ENCODE measurements around the gene TMED5.

Gene TMED5

DNA sequence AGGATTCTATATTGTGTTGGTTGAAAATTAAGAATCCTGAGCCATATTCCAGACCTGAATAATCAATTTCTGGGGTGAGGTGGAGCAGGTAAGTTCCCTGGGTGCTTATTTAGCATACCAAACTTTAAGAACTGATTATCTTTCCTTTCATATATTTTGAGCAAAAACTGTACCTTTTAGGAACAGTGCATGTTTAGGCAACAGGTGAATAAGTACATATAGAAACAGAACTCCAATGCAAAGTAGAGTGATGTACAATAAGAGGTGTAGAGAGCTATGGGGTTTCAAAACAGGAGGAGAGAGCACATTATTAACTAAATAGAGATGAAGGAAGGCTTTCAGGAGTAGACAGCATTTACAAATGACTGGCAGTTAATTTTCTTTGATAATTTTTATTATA is 28.7 kb downstream of the TMED5 start:
- Histone ChIP-seq H3K36me3 (ENCODE audit: control insufficient read depth in 2 of 2, insufficient read depth in 2 of 2, low read length in 2 of 2) (peaks cover 26 to 29% of the 10 kb centered on the region in 2 donors), H3K27me3 (ENCODE audit: control insufficient read depth in 2 of 2, insufficient read depth in 2 of 2, low read length in 2 of 2) (no peaks in the 10 kb centered on the region), H3K9me3 (ENCODE audit: control insufficient read depth in 2 of 2, low read length in 2 of 2) (no peaks in the 10 kb centered on the region), H3K4me1 (ENCODE audit: control insufficient read depth in 2 of 2, insufficient read depth in 2 of 2, low read length in 2 of 2) (no peaks in the 10 kb centered on the region), H3K4me3 (ENCODE audit: low read length in 2 of 2) (no peak overlapping the region), H3K9ac (ENCODE audit: low read depth in 1 of 2, low read length in 2 of 2) (no peak overlapping the region), H3K27ac (ENCODE audit: low read depth in 2 of 2, low read length in 2 of 2) (no peak overlapping the region)

DNA sequence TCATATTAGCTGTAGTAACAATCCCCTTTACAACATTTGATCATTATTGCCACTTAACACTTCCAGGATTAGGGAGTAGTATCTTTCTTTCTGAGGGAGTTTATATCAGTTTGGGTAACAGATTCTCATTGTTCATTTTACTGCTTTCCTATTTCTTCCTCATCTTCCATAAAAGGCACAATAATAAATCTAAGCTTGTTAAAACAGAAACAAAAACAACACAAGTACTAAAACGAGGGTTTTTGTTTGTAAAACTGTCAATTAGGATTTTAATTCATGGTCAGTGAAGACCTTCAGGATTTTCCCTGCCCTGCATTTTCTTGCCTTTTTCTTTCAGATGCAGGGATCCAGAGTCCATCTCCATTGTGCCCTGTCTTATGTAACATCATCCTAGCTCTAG is 29.5 kb downstream of the TMED5 start:
- peaks cover 22 to 25% of the 10 kb centered on the region in 2 donors for H3K36me3 ChIP-seq (ENCODE audit: control insufficient read depth in 2 of 2, insufficient read depth in 2 of 2, low read length in 2 of 2)
- no peak overlapping the region for H3K4me3 ChIP-seq (ENCODE audit: low read length in 2 of 2)
- H3K9ac ChIP-seq (ENCODE audit: low read depth in 1 of 2, low read length in 2 of 2): no peak overlapping the region

DNA sequence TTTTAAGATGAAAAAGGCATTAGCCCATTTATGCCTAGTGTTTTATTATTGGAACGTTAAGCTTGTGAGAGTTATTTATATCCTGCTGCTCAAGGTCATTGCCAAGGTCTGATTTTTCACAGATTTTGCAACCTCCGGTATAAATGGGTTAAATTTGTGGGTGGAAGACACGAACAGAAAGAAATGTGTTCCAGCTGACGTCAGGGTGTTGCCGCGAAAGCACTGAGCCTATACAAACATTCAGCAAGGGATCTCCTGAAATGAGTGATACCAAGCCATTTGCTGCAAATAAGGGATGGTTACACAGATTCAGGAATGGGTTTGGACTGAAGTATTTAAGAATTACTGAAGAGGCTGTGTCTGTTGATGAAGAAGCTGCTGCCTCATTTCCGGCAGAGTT is 32.2 kb downstream of the TMED5 start:
- no peaks in the 10 kb centered on the region for H3K27me3 ChIP-seq (ENCODE audit: control insufficient read depth in 2 of 2, insufficient read depth in 2 of 2, low read length in 2 of 2)
- H3K27ac ChIP-seq (ENCODE audit: low read depth in 2 of 2, low read length in 2 of 2): no peak overlapping the region
- H3K36me3 ChIP-seq (ENCODE audit: control insufficient read depth in 2 of 2, insufficient read depth in 2 of 2, low read length in 2 of 2): peaks cover 11 to 16% of the 10 kb centered on the region in 2 donors
- H3K4me1 ChIP-seq (ENCODE audit: control insufficient read depth in 2 of 2, insufficient read depth in 2 of 2, low read length in 2 of 2): no peaks in the 10 kb centered on the region
- no peak overlapping the region for H3K9ac ChIP-seq (ENCODE audit: low read depth in 1 of 2, low read length in 2 of 2)
- H3K9me3 ChIP-seq (ENCODE audit: control insufficient read depth in 2 of 2, low read length in 2 of 2): no peaks in the 10 kb centered on the region
- no peak overlapping the region for H3K4me3 ChIP-seq (ENCODE audit: low read length in 2 of 2)

More for the DNA sequence above, 29.5 kb downstream of the TMED5 start:
- no peaks in the 10 kb centered on the region for H3K27me3 ChIP-seq (ENCODE audit: control insufficient read depth in 2 of 2, insufficient read depth in 2 of 2, low read length in 2 of 2)
- no peak overlapping the region for H3K27ac ChIP-seq (ENCODE audit: low read depth in 2 of 2, low read length in 2 of 2)
- H3K4me1 ChIP-seq (ENCODE audit: control insufficient read depth in 2 of 2, insufficient read depth in 2 of 2, low read length in 2 of 2): no peaks in the 10 kb centered on the region
- H3K9me3 ChIP-seq (ENCODE audit: control insufficient read depth in 2 of 2, low read length in 2 of 2): no peaks in the 10 kb centered on the region

DNA sequence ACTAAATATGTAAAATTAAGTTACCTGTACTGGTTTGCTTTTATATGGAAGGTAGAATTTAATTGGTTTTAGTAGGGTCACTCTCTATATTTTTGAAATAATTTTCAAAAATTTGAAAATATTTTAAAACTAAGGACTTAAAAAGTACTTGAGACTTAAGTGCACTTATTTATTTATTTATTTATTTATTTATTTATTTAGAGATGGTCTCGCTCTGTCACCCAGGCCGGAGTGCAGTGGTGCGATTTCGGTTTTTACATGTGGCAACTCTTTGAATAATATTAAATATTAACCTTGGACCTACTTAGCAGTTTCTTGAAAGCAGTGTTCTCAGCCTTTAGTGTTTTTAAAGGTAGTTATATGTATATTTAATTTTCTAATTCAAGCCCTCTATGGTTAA is 36.4 kb downstream of the TMED5 start:
- Histone ChIP-seq H3K4me3 (ENCODE audit: low read length in 2 of 2) (no peak overlapping the region), H3K27ac (ENCODE audit: low read depth in 2 of 2, low read length in 2 of 2) (no peak overlapping the region), H3K36me3 (ENCODE audit: control insufficient read depth in 2 of 2, insufficient read depth in 2 of 2, low read length in 2 of 2) (peaks cover 3 to 6% of the 10 kb centered on the region in 2 donors), H3K9ac (ENCODE audit: low read depth in 1 of 2, low read length in 2 of 2) (no peak overlapping the region), H3K4me1 (ENCODE audit: control insufficient read depth in 2 of 2, insufficient read depth in 2 of 2, low read length in 2 of 2) (no peaks in the 10 kb centered on the region), H3K9me3 (ENCODE audit: control insufficient read depth in 2 of 2, low read length in 2 of 2) (no peaks in the 10 kb centered on the region), H3K27me3 (ENCODE audit: control insufficient read depth in 2 of 2, insufficient read depth in 2 of 2, low read length in 2 of 2) (no peaks in the 10 kb centered on the region)

DNA sequence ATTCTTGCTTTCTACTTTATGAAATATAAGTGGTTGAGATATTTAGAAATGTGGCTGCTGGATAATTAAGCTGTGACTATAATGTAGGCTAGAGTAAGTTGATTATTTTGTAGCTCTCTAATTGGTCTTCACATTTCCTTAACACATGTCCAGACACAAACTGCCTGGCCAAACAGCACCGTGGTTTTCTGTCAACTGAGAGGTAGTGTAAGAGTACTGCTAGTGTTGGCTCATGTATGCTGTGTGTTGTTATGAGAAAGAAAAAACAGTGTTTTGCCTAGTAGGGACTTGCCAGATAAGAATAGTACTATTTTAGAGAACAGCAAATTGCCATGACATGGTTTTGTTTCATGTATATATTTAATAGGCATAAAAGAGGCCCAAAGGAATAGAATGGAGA is 37.1 kb downstream of the TMED5 start:
- H3K4me1 ChIP-seq (ENCODE audit: control insufficient read depth in 2 of 2, insufficient read depth in 2 of 2, low read length in 2 of 2): no peaks in the 10 kb centered on the region
- no peaks in the 10 kb centered on the region for H3K9me3 ChIP-seq (ENCODE audit: control insufficient read depth in 2 of 2, low read length in 2 of 2)
- no peaks in the 10 kb centered on the region for H3K27me3 ChIP-seq (ENCODE audit: control insufficient read depth in 2 of 2, insufficient read depth in 2 of 2, low read length in 2 of 2)
- no peak overlapping the region for H3K4me3 ChIP-seq (ENCODE audit: low read length in 2 of 2)
- H3K27ac ChIP-seq (ENCODE audit: low read depth in 2 of 2, low read length in 2 of 2): no peak overlapping the region
- peaks cover 3 to 6% of the 10 kb centered on the region in 2 donors for H3K36me3 ChIP-seq (ENCODE audit: control insufficient read depth in 2 of 2, insufficient read depth in 2 of 2, low read length in 2 of 2)
- no peak overlapping the region for H3K9ac ChIP-seq (ENCODE audit: low read depth in 1 of 2, low read length in 2 of 2)

DNA sequence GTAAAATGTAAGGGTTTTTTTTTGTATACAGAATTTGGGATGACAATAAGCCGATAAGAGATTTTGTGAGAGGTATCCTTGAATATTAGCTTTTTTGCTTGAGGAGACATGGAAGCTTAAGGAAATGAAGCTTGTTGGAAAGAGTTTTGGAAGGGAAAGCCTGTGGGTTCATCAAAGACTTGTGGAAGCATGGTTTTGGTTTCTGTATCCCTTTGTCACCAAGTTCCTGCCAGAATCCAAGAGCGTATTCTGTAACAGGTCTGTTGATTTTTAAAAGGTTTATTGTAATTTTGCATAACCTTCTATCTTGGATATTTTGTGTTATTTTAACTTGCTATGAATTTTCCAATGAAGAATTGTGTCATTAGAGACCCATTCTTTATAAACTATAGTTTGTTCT is 38.1 kb downstream of the TMED5 start:
- Histone ChIP-seq H3K9ac (ENCODE audit: low read depth in 1 of 2, low read length in 2 of 2) (no peak overlapping the region), H3K36me3 (ENCODE audit: control insufficient read depth in 2 of 2, insufficient read depth in 2 of 2, low read length in 2 of 2) (peaks cover 3 to 9% of the 10 kb centered on the region in 2 donors), H3K9me3 (ENCODE audit: control insufficient read depth in 2 of 2, low read length in 2 of 2) (no peaks in the 10 kb centered on the region), H3K27ac (ENCODE audit: low read depth in 2 of 2, low read length in 2 of 2) (no peak overlapping the region), H3K4me1 (ENCODE audit: control insufficient read depth in 2 of 2, insufficient read depth in 2 of 2, low read length in 2 of 2) (peaks cover 0 to 4% of the 10 kb centered on the region in 2 donors), H3K4me3 (ENCODE audit: low read length in 2 of 2) (no peak overlapping the region), H3K27me3 (ENCODE audit: control insufficient read depth in 2 of 2, insufficient read depth in 2 of 2, low read length in 2 of 2) (no peaks in the 10 kb centered on the region)

DNA sequence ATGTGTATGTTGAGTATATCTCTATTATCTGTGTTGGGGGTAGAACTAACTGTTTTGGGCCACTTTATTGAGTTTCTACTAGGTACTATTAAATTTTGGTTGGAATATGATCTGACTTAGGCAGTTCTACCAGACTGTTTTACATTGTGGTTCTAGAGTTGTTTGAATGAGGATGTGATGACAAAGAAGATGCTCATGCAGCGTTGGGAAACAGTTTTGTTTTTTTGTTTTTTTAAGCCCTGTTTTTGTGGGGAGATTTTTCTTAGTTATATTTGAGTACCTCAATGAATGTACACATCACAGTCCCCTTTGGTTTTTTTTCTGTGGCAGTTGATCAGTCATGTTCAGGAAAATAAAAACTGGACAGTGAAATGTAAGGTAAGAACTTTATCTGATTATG is 40.1 kb downstream of the TMED5 start:
- H3K4me1 ChIP-seq (ENCODE audit: control insufficient read depth in 2 of 2, insufficient read depth in 2 of 2, low read length in 2 of 2): peaks cover 0 to 4% of the 10 kb centered on the region in 2 donors
- H3K27me3 ChIP-seq (ENCODE audit: control insufficient read depth in 2 of 2, insufficient read depth in 2 of 2, low read length in 2 of 2): no peaks in the 10 kb centered on the region
- H3K9me3 ChIP-seq (ENCODE audit: control insufficient read depth in 2 of 2, low read length in 2 of 2): no peaks in the 10 kb centered on the region
- H3K9ac ChIP-seq (ENCODE audit: low read depth in 1 of 2, low read length in 2 of 2): no peak overlapping the region
- H3K36me3 ChIP-seq (ENCODE audit: control insufficient read depth in 2 of 2, insufficient read depth in 2 of 2, low read length in 2 of 2): peaks cover 17 to 26% of the 10 kb centered on the region in 2 donors
- H3K4me3 ChIP-seq (ENCODE audit: low read length in 2 of 2): no peak overlapping the region
- no peak overlapping the region for H3K27ac ChIP-seq (ENCODE audit: low read depth in 2 of 2, low read length in 2 of 2)

DNA sequence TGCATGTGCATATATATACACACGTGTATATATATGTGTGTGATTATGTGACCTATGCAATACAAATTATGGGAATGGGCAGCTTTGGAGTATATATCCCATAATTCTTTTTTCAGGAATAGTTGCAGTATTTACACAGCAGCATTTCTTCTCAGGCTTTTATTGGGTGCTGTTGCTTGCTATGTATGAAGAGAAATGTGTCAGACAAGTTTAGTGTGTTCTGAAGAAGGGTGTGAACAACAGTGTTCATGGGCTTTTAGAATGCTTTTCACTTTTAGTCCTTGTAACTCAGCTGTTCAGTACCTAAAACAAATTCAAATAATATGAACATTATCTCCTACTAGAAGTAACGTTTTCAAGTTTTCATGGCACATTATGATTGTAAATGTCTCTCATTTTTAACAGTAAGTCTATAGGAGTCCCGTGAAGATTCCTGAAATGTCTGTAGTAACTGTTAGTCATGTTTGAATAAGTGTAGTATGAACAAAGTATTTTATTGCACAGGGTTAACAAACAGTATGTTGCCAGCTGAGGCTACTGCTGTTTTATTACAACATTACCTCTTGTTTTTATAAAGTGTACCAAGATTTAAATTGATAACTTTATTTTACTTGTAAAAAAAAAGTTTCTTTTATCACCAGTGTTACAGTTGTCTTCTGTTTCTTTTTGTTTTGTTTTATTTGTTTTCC is 42.5 kb downstream of the TMED5 start:
- H3K36me3 ChIP-seq (ENCODE audit: control insufficient read depth in 2 of 2, insufficient read depth in 2 of 2, low read length in 2 of 2): peaks cover 21 to 36% of the 10 kb centered on the region in 2 donors

DNA sequence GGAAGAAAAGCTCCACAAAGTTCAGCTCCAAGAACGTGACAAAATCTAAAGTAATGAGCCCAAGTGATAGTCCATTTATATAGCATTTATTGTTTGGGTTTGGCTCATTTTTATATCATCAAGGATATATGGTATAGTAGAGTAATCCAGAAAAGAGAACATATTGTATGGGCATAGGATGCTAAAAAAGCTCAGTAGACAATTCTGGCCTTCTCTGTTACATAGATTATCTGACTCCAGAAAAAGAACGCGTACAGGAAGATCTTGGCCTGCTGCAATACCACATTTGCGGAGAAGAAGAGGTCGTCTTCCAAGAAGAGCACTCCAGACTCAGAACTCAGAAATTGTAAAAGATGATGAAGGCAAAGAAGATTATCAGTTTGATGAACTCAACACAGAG is 43.8 kb downstream of the TMED5 start:
- no peak overlapping the region for H3K4me3 ChIP-seq (ENCODE audit: low read length in 2 of 2)
- no peak overlapping the region for H3K27ac ChIP-seq (ENCODE audit: low read depth in 2 of 2, low read length in 2 of 2)
- H3K36me3 ChIP-seq (ENCODE audit: control insufficient read depth in 2 of 2, insufficient read depth in 2 of 2, low read length in 2 of 2): peaks cover 21 to 36% of the 10 kb centered on the region in 2 donors
- H3K4me1 ChIP-seq (ENCODE audit: control insufficient read depth in 2 of 2, insufficient read depth in 2 of 2, low read length in 2 of 2): peaks cover 0 to 8% of the 10 kb centered on the region in 2 donors
- H3K9me3 ChIP-seq (ENCODE audit: control insufficient read depth in 2 of 2, low read length in 2 of 2): no peaks in the 10 kb centered on the region
- no peak overlapping the region for H3K9ac ChIP-seq (ENCODE audit: low read depth in 1 of 2, low read length in 2 of 2)
- H3K27me3 ChIP-seq (ENCODE audit: control insufficient read depth in 2 of 2, insufficient read depth in 2 of 2, low read length in 2 of 2): no peaks in the 10 kb centered on the region

More for the DNA sequence above, 42.5 kb downstream of the TMED5 start:
- Histone ChIP-seq H3K27ac (ENCODE audit: low read depth in 2 of 2, low read length in 2 of 2) (no peak overlapping the region), H3K27me3 (ENCODE audit: control insufficient read depth in 2 of 2, insufficient read depth in 2 of 2, low read length in 2 of 2) (no peaks in the 10 kb centered on the region), H3K9ac (ENCODE audit: low read depth in 1 of 2, low read length in 2 of 2) (no peak overlapping the region), H3K4me3 (ENCODE audit: low read length in 2 of 2) (no peak overlapping the region), H3K9me3 (ENCODE audit: control insufficient read depth in 2 of 2, low read length in 2 of 2) (no peaks in the 10 kb centered on the region), H3K4me1 (ENCODE audit: control insufficient read depth in 2 of 2, insufficient read depth in 2 of 2, low read length in 2 of 2) (peaks cover 0 to 4% of the 10 kb centered on the region in 2 donors)

DNA sequence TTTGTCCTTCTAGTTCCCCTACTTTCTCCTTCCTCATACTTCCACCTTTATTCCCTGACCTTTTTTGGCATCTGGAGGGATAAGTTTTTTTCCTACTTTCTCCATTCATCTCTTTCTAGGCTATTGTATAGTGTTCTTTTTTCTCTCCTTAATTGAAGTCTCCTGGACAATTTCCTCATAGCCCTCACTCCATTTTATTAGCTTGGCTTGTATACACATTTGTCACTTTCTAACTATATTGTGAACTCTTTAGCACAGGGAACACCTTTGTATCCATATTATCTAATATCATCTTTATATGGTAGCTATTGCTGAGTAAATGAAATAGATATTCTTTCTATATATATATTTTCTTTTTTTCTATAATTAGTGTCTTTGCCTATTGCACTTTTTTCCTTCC is 47.6 kb downstream of the TMED5 start:
- Histone ChIP-seq H3K9me3 (ENCODE audit: control insufficient read depth in 2 of 2, low read length in 2 of 2) (no peaks in the 10 kb centered on the region), H3K4me1 (ENCODE audit: control insufficient read depth in 2 of 2, insufficient read depth in 2 of 2, low read length in 2 of 2) (peaks cover 0 to 8% of the 10 kb centered on the region in 2 donors), H3K4me3 (ENCODE audit: low read length in 2 of 2) (no peak overlapping the region), H3K9ac (ENCODE audit: low read depth in 1 of 2, low read length in 2 of 2) (no peak overlapping the region), H3K27ac (ENCODE audit: low read depth in 2 of 2, low read length in 2 of 2) (no peak overlapping the region), H3K36me3 (ENCODE audit: control insufficient read depth in 2 of 2, insufficient read depth in 2 of 2, low read length in 2 of 2) (peaks cover 18 to 29% of the 10 kb centered on the region in 2 donors), H3K27me3 (ENCODE audit: control insufficient read depth in 2 of 2, insufficient read depth in 2 of 2, low read length in 2 of 2) (no peaks in the 10 kb centered on the region)
